VCaP (cell line): Measurements from ENCODE around the gene PCDH9.

ENCODE experiments used
- H3K27ac ChIP-seq: fragments of 450-650 bp; 2 replicates; pipeline ENCODE4 v1.5.1; 2017
- TF ChIP-seq, protein P1 (sequence below): fragments of 450-650 bp; conservative IDR thresholded peaks from 2 replicates; pipeline ENCODE4 v1.5.1; 2017; ENCODE audit warnings: mild to moderate bottlenecking, moderate library complexity

The PCDH9 gene

GRCh38 chr13:67158903-67159302 is 71.2 kb downstream of the PCDH9 start:
- TF ChIP-seq, protein P1, sequence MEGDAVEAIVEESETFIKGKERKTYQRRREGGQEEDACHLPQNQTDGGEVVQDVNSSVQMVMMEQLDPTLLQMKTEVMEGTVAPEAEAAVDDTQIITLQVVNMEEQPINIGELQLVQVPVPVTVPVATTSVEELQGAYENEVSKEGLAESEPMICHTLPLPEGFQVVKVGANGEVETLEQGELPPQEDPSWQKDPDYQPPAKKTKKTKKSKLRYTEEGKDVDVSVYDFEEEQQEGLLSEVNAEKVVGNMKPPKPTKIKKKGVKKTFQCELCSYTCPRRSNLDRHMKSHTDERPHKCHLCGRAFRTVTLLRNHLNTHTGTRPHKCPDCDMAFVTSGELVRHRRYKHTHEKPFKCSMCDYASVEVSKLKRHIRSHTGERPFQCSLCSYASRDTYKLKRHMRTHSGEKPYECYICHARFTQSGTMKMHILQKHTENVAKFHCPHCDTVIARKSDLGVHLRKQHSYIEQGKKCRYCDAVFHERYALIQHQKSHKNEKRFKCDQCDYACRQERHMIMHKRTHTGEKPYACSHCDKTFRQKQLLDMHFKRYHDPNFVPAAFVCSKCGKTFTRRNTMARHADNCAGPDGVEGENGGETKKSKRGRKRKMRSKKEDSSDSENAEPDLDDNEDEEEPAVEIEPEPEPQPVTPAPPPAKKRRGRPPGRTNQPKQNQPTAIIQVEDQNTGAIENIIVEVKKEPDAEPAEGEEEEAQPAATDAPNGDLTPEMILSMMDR, result no peak
- H3K27ac ChIP-seq, result no peak overlapping the region

DNA sequence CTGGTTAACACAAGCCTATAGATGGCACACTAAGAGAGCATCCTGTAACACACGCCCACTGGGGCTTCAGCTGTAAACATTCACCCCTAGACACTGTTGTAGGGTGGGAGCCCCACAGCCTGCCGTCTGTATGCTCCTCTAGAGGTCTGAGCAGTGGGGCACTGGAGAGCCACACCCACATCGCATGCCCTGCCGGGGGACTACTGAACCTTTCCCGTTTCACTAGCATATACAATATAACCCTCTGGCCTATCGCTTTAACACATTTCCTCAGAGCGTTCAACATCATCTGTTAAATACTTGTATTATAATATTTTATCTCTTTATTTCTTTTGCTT is 73.4 kb downstream of the PCDH9 start:
- TF ChIP-seq, protein P1, result no peak
- no peak overlapping the region for H3K27ac ChIP-seq

GRCh38 chr13:67155898-67156722 is 74.0 kb downstream of the PCDH9 start:
- TF ChIP-seq, protein P1, result no peak

GRCh38 chr13:67152085-67152484 is 78.1 kb downstream of the PCDH9 start:
- TF ChIP-seq, protein P1, result no peak
- no peak overlapping the region for H3K27ac ChIP-seq

More at GRCh38 chr13:67155898-67156722, 74.0 kb downstream of the PCDH9 start:
- H3K27ac ChIP-seq, result no peak overlapping the region

DNA sequence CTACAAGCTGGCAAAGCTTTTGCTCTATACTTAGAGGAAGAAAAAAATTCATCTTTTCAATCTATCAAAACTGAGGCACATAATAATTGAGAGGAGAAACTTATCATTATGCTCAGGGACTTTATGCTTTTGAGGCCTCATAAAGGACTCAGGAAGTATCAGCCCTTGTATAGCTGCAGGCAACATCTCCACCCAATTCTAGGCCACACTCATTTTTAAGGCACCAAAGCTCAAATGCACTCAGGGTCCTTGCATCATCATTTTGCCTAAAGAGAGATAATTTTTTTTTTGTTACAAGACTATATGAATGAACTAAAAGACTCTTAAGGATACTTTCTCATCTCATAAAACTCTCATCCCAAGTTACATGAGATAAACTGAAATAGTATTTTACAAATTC is 78.5 kb downstream of the PCDH9 start:
- TF ChIP-seq, protein P1, result no peak
- H3K27ac ChIP-seq, result no peak overlapping the region

DNA sequence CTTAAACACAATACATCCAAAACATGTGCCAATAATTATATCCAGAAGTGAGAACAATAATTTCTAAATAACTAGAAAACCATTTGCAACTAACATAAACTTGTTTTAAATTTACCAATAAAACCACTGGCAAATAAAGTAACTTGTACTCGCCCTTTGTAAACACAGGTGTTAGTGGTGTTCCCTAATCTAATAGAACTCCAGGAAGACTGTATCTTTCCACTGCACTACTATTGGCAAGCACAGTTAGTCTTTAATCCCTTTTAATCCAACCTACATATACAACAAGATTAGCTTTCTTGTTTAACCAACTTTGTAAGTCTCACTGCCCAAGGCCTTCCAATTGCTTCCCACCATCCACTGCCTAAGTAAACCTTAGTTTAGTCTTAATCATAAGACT is 79.5 kb downstream of the PCDH9 start:
- no peak overlapping the region for H3K27ac ChIP-seq
- TF ChIP-seq, protein P1, result no peak

DNA sequence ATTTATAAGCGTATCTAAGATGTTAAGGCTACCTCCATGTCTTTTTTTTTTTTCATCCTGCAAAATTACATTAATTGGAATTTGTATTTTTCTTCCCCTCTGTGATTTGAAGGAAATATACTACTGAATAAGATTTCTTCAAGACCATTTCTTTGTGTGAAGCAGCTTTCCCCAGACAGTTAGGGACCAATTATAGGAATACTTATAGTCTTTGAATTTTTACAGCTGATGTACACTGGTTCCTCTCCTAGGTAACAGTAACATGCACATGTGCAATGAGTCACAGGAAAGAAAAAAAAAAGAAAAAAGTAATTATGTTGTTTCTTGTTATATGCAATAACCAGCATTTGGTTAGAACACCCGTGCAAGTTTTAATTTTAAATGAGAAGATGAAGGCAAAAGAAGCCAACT is 82.0 kb downstream of the PCDH9 start:
- no peak overlapping the region for H3K27ac ChIP-seq
- TF ChIP-seq, protein P1, result no peak
